Hepatocyte (in vitro differentiated cells): ENCODE data around the gene C12orf75. TPM values are rescaled to one million over a fixed set of nuclear protein-coding genes. Genes with fewer than 3 reads are reported as not detected.

Source experiments
- DNase-seq: peaks from one replicate; pipeline ENCODE4 v3.0.0-alpha.2; 2016; ENCODE audit warnings: low spot score
- H2AFZ ChIP-seq: fragments of 200-600 bp; sonication (generic); 2 replicates; pipeline ENCODE4 v1.6.0; 2016; ENCODE audit warnings: antibody characterized with exemption, mild to moderate bottlenecking
- H3K27ac ChIP-seq: fragments of 200-600 bp; sonication (generic); 2 replicates; pipeline ENCODE4 v1.5.1; 2016; ENCODE audit warnings: mild to moderate bottlenecking
- H3K27me3 ChIP-seq: fragments of 200-600 bp; sonication (generic); 2 replicates; pipeline ENCODE4 v1.6.1; 2016
- H3K36me3 ChIP-seq: fragments of 200-600 bp; sonication (generic); replicated peaks from 2 replicates; pipeline ENCODE4 v1.5.1; 2016; ENCODE audit warnings: low read depth; ENCODE audit not compliant: insufficient read depth
- H3K4me1 ChIP-seq: fragments of 200-600 bp; sonication (generic); 2 replicates; pipeline ENCODE4 v1.5.1; 2016; ENCODE audit warnings: mild to moderate bottlenecking, moderate library complexity; ENCODE audit not compliant: insufficient read depth
- H3K4me2 ChIP-seq: fragments of 200-600 bp; sonication (generic); 2 replicates; pipeline ENCODE4 v1.6.0; 2016
- H3K4me3 ChIP-seq: fragments of 200-600 bp; sonication (generic); 2 replicates; pipeline ENCODE4 v1.5.1; 2016; ENCODE audit warnings: mild to moderate bottlenecking
- H3K79me2 ChIP-seq: fragments of 200-600 bp; sonication (generic); 2 replicates; pipeline ENCODE4 v1.6.0; 2017; ENCODE audit warnings: mild to moderate bottlenecking
- H3K9me2 ChIP-seq: fragments of 200-600 bp; sonication (generic); replicated peaks from 2 replicates; pipeline ENCODE4 v1.6.0; 2017; ENCODE audit warnings: mild to moderate bottlenecking; ENCODE audit not compliant: insufficient read depth
- H3K9me3 ChIP-seq: fragments of 200-600 bp; sonication (generic); 2 replicates; pipeline ENCODE4 v1.5.1; 2016; ENCODE audit warnings: low read depth, mild to moderate bottlenecking
- H4K20me1 ChIP-seq: fragments of 200-600 bp; sonication (generic); 2 replicates; pipeline ENCODE4 v1.6.0; 2016; ENCODE audit warnings: mild to moderate bottlenecking; ENCODE audit not compliant: insufficient read depth, poor library complexity, severe bottlenecking
- CTCF ChIP-seq: fragments of 200-600 bp; sonication (generic); IDR thresholded peaks from 2 replicates; pipeline ENCODE4 v1.5.1; 2016; ENCODE audit warnings: antibody characterized with exemption, mild to moderate bottlenecking; ENCODE audit not compliant: poor library complexity
- EZH2 ChIP-seq: fragments of 200-600 bp; sonication (generic); IDR thresholded peaks from 2 replicates; pipeline ENCODE4 v1.6.1; 2016; ENCODE audit warnings: antibody characterized with exemption, mild to moderate bottlenecking, borderline replicate concordance
- EZH2phosphoT487 ChIP-seq: fragments of 200-600 bp; sonication (generic); IDR thresholded peaks from one replicate; pipeline ENCODE4 v1.6.1; 2018; ENCODE audit warnings: antibody characterized with exemption, mild to moderate bottlenecking, low read depth, moderate library complexity; ENCODE audit not compliant: unreplicated experiment, severe bottlenecking
- WGBS: methylation state at CpG from one replicate; pipeline ENCODE4 v1.1.6; 2016; ENCODE audit warnings: low lambda C conversion rate; ENCODE audit errors: missing lambda C conversion rate; 5-methylcytosine and 5-hydroxymethylcytosine counted together
- polyA plus RNA-seq: library from polyadenylated mRNA; unstranded; fragments of >200 nt; fragmentation: Nextera tagmentation; extraction: Ambion mirVana; gene quantifications from 2 replicates; pipeline ENCODE4 v1.2.1, GENCODE V29; 2016
- total RNA-seq: library from RNA; depleted of rRNA; stranded (reverse); fragments of >200 nt; gene quantifications from 2 replicates; pipeline ENCODE4 v1.2.3, GENCODE V29; 2014

Gene C12orf75
- total and polyA plus RNA-seq, 2 experiments from 2014 or later: 80.9 to 103 TPM

- Histone ChIP-seq H3K4me2 (no peak overlapping the region), H3K9me3 (no peaks in the 10 kb centered on the region), H3K4me1 (peaks cover 9% of the 10 kb centered on the region), H3K27me3 (no peaks in the 10 kb centered on the region), H3K27ac (no peak overlapping the region), H2AFZ (no peak overlapping the region), H4K20me1 (no peaks in the 10 kb centered on the region), H3K79me2 (peaks cover 66% of the 10 kb centered on the region), H3K36me3 (no peaks in the 10 kb centered on the region), H3K9me2 (no peaks in the 10 kb centered on the region), H3K4me3 (no peak overlapping the region)
- DNase-seq: no peak
- WGBS: 79% methylated on average over 1 of the region's 1 CpG
- no peak for TF ChIP-seq EZH2phosphoT487
- no peak for TF ChIP-seq CTCF
- no peak for TF ChIP-seq EZH2
These were observed 18.1 kb downstream of the C12orf75 start for GRCh38 chr12:105348561-105348960.

- no peaks in the 10 kb centered on the region for H3K36me3 ChIP-seq
- H3K79me2 ChIP-seq: peaks cover 65% of the 10 kb centered on the region
- TF ChIP-seq EZH2 (no peak), CTCF (no peak), EZH2phosphoT487 (no peak)
These were observed 18.6 kb downstream of the C12orf75 start for GRCh38 chr12:105349138-105349537.

GRCh38 chr12:105351523-105351922 is 21.0 kb downstream of the C12orf75 start:
- Histone ChIP-seq H4K20me1 (no peaks in the 10 kb centered on the region), H2AFZ (no peak overlapping the region), H3K9me2 (no peaks in the 10 kb centered on the region), H3K4me3 (no peak overlapping the region), H3K27ac (no peak overlapping the region), H3K36me3 (no peaks in the 10 kb centered on the region), H3K4me2 (no peak overlapping the region), H3K27me3 (no peaks in the 10 kb centered on the region), H3K4me1 (peaks cover 9% of the 10 kb centered on the region), H3K9me3 (no peaks in the 10 kb centered on the region), H3K79me2 (peaks cover 55% of the 10 kb centered on the region)
- 62% methylated on average over 1 of the region's 1 CpG for WGBS
- no peak for TF ChIP-seq EZH2
- no peak for TF ChIP-seq CTCF
- no peak for TF ChIP-seq EZH2phosphoT487
- DNase-seq: no peak

More at GRCh38 chr12:105349138-105349537, 18.6 kb downstream of the C12orf75 start:
- no peaks in the 10 kb centered on the region for H3K9me3 ChIP-seq
- no peak overlapping the region for H2AFZ ChIP-seq
- no peak overlapping the region for H3K27ac ChIP-seq
- peaks cover 9% of the 10 kb centered on the region for H3K4me1 ChIP-seq
- no peaks in the 10 kb centered on the region for H3K27me3 ChIP-seq
- H3K9me2 ChIP-seq: no peaks in the 10 kb centered on the region
- H3K4me3 ChIP-seq: no peak overlapping the region
- no peak overlapping the region for H3K4me2 ChIP-seq
- WGBS: 88% methylated on average over 1 of the region's 1 CpG
- no peaks in the 10 kb centered on the region for H4K20me1 ChIP-seq
- no peak for DNase-seq

GRCh38 chr12:105352052-105352451 is 21.6 kb downstream of the C12orf75 start:
- H4K20me1 ChIP-seq: no peaks in the 10 kb centered on the region
- H3K36me3 ChIP-seq: no peaks in the 10 kb centered on the region
- H2AFZ ChIP-seq: no peak overlapping the region
- no peaks in the 10 kb centered on the region for H3K9me3 ChIP-seq
- no peak for TF ChIP-seq EZH2
- no peak for TF ChIP-seq EZH2phosphoT487
- TF ChIP-seq CTCF: no peak
- peaks cover 50% of the 10 kb centered on the region for H3K79me2 ChIP-seq
- no peak overlapping the region for H3K27ac ChIP-seq
- H3K4me2 ChIP-seq: no peak overlapping the region
- WGBS: 96% methylated on average over 4 of the region's 4 CpGs
- DNase-seq: no peak
- H3K27me3 ChIP-seq: no peaks in the 10 kb centered on the region
- H3K4me3 ChIP-seq: no peak overlapping the region
- H3K9me2 ChIP-seq: no peaks in the 10 kb centered on the region
- peaks cover 9% of the 10 kb centered on the region for H3K4me1 ChIP-seq
